Retinal pigment epithelial cell (primary cell): ENCODE results near the gene PRSS57.
"Not testable (repeated sequence)": the region's sequence is repeated elsewhere in the genome, so short reads cannot be mapped to it uniquely, and the experiment has no call there.

ENCODE experiments used
- DNase-seq: peaks from one replicate; pipeline ENCODE4 v3.0.0-alpha.2; 2010; ENCODE audit warnings: low read depth
- H3K4me3 ChIP-seq: 2 replicates; pipeline ENCODE4 v1.5.1; 2011; ENCODE audit warnings: mild to moderate bottlenecking, low read length, control low read depth, moderate library complexity
- TF ChIP-seq, protein P1 (sequence below): conservative IDR thresholded peaks from 2 replicates; pipeline ENCODE4 v1.5.1; 2011; ENCODE audit warnings: low read depth, low read length, control low read depth, inconsistent platforms

The PRSS57 gene

DNA sequence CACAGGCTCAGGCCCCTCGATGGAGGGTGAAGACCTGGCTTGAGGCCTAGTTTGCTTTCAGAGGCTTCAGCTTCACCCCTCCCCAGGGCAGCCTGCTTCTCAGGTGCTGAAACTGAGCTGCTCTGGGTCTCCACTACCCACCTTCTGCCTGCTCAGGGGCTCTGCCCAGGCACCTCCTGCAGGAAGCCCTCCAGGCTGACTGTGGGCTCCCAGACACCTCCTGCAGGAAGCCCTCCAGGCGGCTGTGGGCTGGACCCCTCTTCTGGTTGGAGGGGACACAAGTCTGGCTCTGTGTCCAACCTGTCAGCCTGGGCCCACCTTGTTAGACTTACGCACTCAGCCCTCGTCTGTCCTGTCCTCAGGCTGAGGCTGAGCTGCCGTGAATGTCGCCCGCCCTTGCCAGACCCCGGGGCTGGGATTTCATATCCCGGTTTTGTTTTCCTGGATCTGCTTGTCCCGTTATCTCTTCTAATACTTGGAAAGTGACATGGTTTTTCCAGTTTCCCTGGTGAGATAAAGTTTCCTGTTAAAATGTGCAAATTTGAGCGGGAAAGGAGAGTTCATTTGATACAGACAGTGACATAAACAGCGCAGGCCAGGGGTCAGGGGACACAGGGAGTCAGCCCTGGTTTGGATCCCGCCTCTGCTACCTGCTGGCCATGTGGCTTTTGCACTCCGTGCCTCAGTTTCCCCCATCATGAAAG lies 34.9 kb upstream of the PRSS57 start:
- TF ChIP-seq, protein P1, sequence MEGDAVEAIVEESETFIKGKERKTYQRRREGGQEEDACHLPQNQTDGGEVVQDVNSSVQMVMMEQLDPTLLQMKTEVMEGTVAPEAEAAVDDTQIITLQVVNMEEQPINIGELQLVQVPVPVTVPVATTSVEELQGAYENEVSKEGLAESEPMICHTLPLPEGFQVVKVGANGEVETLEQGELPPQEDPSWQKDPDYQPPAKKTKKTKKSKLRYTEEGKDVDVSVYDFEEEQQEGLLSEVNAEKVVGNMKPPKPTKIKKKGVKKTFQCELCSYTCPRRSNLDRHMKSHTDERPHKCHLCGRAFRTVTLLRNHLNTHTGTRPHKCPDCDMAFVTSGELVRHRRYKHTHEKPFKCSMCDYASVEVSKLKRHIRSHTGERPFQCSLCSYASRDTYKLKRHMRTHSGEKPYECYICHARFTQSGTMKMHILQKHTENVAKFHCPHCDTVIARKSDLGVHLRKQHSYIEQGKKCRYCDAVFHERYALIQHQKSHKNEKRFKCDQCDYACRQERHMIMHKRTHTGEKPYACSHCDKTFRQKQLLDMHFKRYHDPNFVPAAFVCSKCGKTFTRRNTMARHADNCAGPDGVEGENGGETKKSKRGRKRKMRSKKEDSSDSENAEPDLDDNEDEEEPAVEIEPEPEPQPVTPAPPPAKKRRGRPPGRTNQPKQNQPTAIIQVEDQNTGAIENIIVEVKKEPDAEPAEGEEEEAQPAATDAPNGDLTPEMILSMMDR: no peak
- no peak overlapping the region for H3K4me3 ChIP-seq
- DNase-seq: no peak

- not testable (repeated sequence) for H3K4me3 ChIP-seq, DNase-seq
Measured at GRCh38 chr19:729564-729963, 34.3 kb upstream of the PRSS57 start.

DNA sequence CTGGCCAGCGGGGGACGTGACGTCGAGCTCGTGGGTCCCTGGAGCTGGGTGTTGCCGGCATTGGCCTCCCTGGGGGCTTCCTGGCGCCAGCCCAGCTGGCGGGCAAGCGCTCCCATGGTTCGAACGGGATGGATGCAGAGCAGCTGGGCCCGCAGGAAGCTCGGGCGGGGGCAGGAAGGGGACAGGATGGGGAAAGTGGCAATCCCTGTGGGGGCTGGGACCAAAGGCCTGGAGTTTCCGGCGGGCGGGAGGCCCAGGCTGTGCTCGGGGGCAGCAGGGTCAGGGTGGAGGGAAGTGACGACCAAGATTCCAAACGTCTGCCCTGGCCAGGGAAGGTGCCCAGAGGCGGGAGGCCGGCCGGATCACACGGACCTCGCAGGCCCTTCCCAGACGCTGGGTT lies 32.8 kb upstream of the PRSS57 start:
- TF ChIP-seq, protein P1: no peak
- no peak for DNase-seq
- H3K4me3 ChIP-seq: no peak overlapping the region

- TF ChIP-seq, protein P1: no peak
- H3K4me3 ChIP-seq: no peak overlapping the region
- no peak for DNase-seq
Measured at GRCh38 chr19:726993-727956, 32.0 kb upstream of the PRSS57 start.

- TF ChIP-seq, protein P1: no peak
- H3K4me3 ChIP-seq: no peak overlapping the region
- no peak for DNase-seq
Measured at GRCh38 chr19:725461-726089, 30.3 kb upstream of the PRSS57 start.

DNA sequence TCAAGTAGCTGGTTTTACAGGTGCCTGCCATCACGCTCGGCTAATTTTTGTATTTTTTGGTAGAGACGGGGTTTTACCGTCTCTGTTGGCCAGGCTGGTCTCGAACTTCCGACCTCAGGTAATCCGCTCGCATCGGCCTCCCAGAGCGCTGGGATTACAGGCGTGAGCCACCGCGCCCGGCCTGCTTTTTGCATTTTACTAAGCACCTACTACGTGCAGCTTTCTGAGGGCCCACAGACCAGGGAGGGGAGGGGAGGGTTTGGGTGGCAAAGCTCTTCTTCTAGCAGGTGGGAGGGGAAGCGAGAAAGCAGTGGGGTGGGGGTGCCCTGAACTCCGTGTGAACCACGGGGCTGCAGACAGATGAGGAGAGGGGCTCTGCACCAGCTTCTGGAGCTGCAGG lies 28.5 kb upstream of the PRSS57 start:
- TF ChIP-seq, protein P1: no peak
- DNase-seq: no peak
- H3K4me3 ChIP-seq: no peak overlapping the region

DNA sequence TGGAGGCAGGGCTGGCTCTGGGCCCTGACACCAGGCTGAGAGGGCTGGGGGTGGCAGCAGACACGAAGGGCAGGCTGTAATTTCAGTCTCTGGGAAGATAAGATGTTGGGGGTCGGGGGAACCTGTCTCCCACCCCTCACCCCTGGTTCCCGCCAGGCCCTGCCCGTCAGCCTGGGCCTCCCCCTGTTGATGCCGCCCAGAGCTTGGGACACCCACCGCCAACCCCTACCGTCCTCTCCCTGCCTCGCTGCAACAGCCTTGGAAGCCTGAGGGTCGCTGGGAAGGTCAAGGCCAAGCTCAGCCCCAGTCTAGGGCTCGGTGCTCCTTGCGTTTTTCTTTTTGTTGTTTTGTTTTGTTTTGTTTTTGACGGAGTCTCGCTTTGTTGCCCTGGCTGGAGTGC lies 28.0 kb upstream of the PRSS57 start:
- DNase-seq: no peak
- TF ChIP-seq, protein P1: no peak

More for the DNA sequence above, 28.0 kb upstream of the PRSS57 start:
- H3K4me3 ChIP-seq: no peak overlapping the region
